Natural killer cell treated with Interleukin-12 subunit alpha and Interleukin-12 subunit beta and Interleukin-15 and Interleukin-18, amount 100 ng/mL, for 72 hours (primary cell): Measurements from ENCODE around the gene SPINK2. TPM values are rescaled to one million over a fixed set of nuclear protein-coding genes. Genes with fewer than 3 reads are reported as not detected.

Experiments used
- ATAC-seq, 2 donors: fragments of 150-1000 bp; cut with Tn5 transposase in 1 of 2; sonication (Bioruptor Pico), chemical (Tn5 transposase) in 1 of 2; 2 replicates each; pipeline ENCODE4 v1.10.0; 2021
- DNase-seq: peaks from one replicate; pipeline ENCODE4 v3.0.0; 2022; ENCODE audit warnings: low spot score
- H3K27ac Mint-ChIP-seq, 2 donors: 1 replicate in 1 of 2; 2 replicates in 1 of 2; pipeline ENCODE4 v1.8.0; 2022; ENCODE audit warnings: mixed read lengths in 2 of 2, mild to moderate bottlenecking in 1 of 2, moderate library complexity in 1 of 2
- H3K27me3 Mint-ChIP-seq, 2 donors: 1 replicate in 1 of 2; 2 replicates in 1 of 2; pipeline ENCODE4 v1.8.0; 2022; ENCODE audit warnings: mixed read lengths in 2 of 2
- H3K36me3 Mint-ChIP-seq: one replicate; pipeline ENCODE4 v1.8.0; 2022; ENCODE audit warnings: mixed read lengths
- H3K4me1 Mint-ChIP-seq, 2 donors: 1 replicate in 1 of 2; 2 replicates in 1 of 2; pipeline ENCODE4 v1.8.0; 2022; ENCODE audit warnings: low read depth in 2 of 2, mixed read lengths in 2 of 2, mild to moderate bottlenecking in 1 of 2
- H3K4me3 Mint-ChIP-seq: one replicate; pipeline ENCODE4 v1.8.0; 2022; ENCODE audit warnings: mixed read lengths
- H3K9me3 Mint-ChIP-seq: 2 replicates; pipeline ENCODE4 v1.8.0; 2022; ENCODE audit warnings: mixed read lengths
- total RNA-seq, 2 donors: library from RNA; stranded (reverse); gene quantifications; one replicate each; pipeline ENCODE4 v1.2.3, GENCODE V29; 2022

The SPINK2 gene, protein sequence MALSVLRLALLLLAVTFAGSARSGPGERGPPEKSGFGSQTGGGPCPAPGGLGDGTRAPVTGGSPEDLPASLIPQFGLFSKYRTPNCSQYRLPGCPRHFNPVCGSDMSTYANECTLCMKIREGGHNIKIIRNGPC
- total RNA-seq, result not detected

DNA sequence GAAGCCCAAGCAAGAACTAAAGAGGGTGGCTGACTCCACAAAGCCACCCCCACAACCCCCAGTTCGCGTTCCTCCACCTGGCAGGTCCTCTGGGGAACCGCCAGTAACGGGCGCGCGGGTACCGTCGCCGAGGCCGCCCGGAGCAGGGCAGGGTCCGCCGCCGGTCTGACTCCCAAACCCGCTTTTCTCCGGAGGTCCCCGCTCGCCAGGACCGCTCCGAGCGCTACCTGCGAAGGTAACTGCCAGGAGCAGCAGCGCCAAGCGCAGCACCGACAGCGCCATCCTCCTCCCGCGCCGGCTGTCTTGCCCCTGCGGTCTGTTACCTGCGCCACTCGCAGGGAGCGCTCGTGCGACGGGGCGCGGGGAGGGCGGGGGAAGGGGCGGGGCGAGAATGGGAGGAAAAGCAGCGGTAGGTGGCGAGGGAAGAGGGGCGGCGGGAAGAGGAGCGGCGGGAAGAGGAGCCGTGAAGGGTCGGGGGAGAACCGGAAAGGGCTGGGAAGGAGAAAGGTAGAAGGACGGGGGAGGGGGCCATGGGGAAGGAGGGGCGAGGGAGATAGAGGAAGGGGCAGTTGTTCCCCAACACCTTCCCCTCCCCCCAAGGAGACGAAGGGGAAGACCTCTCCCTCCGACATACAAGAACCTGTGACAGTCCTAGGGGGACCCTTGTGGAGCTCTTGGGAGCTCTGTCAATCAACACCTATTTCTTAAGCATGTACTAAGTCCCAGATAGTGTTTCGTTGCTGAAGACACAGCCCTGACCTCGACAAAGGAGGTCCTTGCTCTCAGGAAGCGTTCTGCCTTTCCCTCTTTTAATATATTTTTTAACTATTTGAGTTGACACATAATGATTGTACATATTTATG lies at the start of gene SPINK2:
Gene SPINK2 (minus strand): TSS at position 321 of the 863 bp plus-strand sequence. CDS start 39 bp downstream, at position 282.
- Mint-ChIP-seq H3K36me3 (no peaks in the 10 kb centered on the region), H3K27ac (no peak within 1 kb of the TSS), H3K4me3 (peak within 1 kb of the TSS; percentile 52), H3K4me1 (peaks cover 10 to 25% of the 10 kb centered on the region in 2 donors), H3K9me3 (no peaks in the 10 kb centered on the region), H3K27me3 (peaks cover 5 to 14% of the 10 kb centered on the region in 2 donors)
- peak; percentile 84 to 89 for ATAC-seq
- peak; percentile 61 for DNase-seq

DNA sequence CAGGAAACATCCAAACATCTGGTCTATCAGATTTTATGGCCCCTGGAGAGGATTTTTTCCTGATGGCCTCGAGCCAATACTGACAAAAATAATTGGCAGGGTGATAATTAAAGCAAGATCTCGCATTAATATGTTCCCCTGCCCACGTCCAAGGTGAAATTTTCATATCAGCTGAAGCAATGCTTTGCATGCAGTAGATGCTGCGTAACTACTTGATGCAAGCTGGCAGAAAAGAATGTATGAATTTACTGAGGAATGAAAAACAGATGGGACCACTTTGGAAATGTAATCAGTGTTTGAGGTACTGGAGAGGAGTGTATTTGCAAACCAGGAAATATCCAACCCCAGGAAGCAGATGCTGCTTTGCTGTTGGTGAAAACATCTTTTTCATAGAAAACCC lies 49.4 kb upstream of the SPINK2 start:
- DNase-seq (no peak), ATAC-seq (no peak)
- no peak overlapping the region for H3K4me3 Mint-ChIP-seq
- no peaks in the 10 kb centered on the region for H3K27me3 Mint-ChIP-seq
- H3K27ac Mint-ChIP-seq, result no peak overlapping the region
- no peaks in the 10 kb centered on the region for H3K36me3 Mint-ChIP-seq
- no peaks in the 10 kb centered on the region for H3K9me3 Mint-ChIP-seq
- no peaks in the 10 kb centered on the region for H3K4me1 Mint-ChIP-seq

DNA sequence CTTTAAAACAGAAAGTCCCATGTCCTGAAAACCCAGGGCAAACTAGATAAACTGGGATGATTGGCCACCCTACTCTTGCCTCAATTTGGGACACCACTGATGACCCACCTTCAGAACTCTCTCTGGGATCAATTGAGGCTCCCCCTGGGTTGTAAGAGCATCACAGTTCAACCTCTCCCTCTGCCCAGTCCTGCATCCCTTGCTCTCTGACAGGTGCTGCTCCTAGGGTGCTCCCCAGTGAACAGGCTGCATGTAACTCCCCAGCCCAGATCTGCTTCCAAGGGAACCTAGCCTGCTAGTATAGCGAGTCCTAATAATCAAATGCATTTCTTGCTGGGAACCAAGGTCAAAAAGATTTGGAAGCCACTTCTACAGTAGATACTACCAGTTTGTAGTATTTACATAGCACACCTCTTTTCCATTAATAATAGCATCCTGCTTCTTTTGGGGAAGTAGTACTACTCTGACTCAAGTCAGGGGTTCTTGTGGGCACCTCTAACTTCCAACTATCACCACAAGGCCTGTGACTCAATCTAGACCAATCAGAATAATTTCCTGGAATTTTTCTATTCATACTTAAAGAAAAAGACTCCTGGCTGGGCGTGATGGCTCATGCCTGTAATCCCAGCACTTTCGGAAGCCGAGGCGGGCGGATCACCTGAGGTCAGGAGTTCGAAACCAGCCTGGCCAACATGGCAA lies 42.1 kb upstream of the SPINK2 start:
- peak in 1 of 2 donors; percentile 66 for ATAC-seq
- Mint-ChIP-seq H3K4me3 (no peak overlapping the region), H3K27ac (no peak overlapping the region)

DNA sequence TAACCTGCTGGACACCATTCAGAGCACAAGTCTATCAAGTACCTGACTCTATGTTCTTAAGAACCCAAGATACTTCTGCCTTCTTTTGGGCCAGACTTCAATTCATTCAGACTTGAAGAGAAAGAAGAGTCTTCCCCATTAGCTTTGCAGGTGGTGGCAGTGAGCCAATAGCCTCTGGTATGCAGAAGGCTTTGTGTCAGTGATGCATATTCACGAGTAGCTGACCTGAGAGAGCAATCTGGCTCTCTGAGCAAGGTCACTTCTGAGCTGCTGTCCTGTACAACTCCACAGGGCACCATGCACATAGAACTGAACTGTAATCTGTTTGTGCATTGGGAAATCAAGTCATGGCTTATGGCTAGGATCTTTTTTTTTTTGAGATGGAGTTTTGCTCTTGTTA lies 39.9 kb upstream of the SPINK2 start:
- Mint-ChIP-seq H3K9me3 (no peaks in the 10 kb centered on the region), H3K4me1 (peaks cover 3 to 5% of the 10 kb centered on the region in 2 donors), H3K4me3 (no peak overlapping the region), H3K27ac (no peak overlapping the region), H3K27me3 (peaks cover 0 to 3% of the 10 kb centered on the region in 2 donors), H3K36me3 (no peaks in the 10 kb centered on the region)
- no peak for ATAC-seq
- DNase-seq, result no peak

More for the DNA sequence above, 42.1 kb upstream of the SPINK2 start:
- Mint-ChIP-seq H3K4me1 (peaks cover 0 to 5% of the 10 kb centered on the region in 2 donors), H3K9me3 (no peaks in the 10 kb centered on the region), H3K36me3 (no peaks in the 10 kb centered on the region), H3K27me3 (peaks cover 0 to 3% of the 10 kb centered on the region in 2 donors)
- DNase-seq, result no peak

DNA sequence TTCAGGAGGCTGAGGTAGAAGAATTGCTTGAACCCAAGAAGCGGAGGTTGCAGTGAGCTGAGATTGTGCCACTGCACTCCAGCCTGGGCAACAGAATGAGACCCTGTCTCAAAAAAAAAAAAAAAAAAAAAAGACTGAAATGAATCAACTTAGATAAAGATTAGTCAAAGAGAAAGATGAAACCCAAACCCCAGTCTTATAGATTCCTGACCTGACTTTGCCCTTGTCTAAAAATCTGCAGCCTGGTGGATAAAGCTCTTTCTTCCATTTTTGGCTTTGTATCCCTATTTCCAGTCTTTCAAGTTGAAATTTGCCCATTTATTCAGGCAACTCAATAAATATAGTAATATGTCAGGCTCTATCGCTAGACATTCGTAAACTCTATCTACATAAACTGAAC lies 39.3 kb upstream of the SPINK2 start:
- H3K36me3 Mint-ChIP-seq, result no peaks in the 10 kb centered on the region
- peaks cover 3 to 5% of the 10 kb centered on the region in 2 donors for H3K4me1 Mint-ChIP-seq
- no peaks in the 10 kb centered on the region for H3K9me3 Mint-ChIP-seq
- no peak for ATAC-seq
- H3K4me3 Mint-ChIP-seq, result no peak overlapping the region
- DNase-seq, result no peak
- H3K27me3 Mint-ChIP-seq, result peaks cover 0 to 6% of the 10 kb centered on the region in 2 donors
- H3K27ac Mint-ChIP-seq, result no peak overlapping the region

DNA sequence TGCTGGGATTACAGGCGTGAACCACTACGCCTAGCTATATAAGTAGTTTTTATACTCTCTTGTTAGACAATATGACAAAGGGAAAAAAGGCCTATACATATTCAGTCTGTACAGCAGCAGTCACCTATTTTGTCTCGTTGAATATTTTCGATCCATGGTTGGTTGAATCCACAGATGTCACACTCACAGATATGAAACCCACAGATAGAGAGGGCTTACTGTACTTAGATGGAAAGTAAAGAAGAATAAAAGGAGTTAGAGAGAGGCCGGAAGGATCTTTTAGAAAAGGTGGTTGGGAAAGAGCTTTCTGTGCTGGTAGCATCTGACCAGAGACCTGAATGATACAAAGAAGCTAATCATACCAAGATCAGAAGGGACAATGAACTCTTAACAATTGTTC lies 38.3 kb upstream of the SPINK2 start:
- Mint-ChIP-seq H3K4me3 (no peak overlapping the region), H3K36me3 (no peaks in the 10 kb centered on the region), H3K4me1 (peaks cover 3 to 5% of the 10 kb centered on the region in 2 donors), H3K27ac (no peak overlapping the region), H3K27me3 (peaks cover 0 to 6% of the 10 kb centered on the region in 2 donors), H3K9me3 (no peaks in the 10 kb centered on the region)
- DNase-seq (no peak), ATAC-seq (no peak)

DNA sequence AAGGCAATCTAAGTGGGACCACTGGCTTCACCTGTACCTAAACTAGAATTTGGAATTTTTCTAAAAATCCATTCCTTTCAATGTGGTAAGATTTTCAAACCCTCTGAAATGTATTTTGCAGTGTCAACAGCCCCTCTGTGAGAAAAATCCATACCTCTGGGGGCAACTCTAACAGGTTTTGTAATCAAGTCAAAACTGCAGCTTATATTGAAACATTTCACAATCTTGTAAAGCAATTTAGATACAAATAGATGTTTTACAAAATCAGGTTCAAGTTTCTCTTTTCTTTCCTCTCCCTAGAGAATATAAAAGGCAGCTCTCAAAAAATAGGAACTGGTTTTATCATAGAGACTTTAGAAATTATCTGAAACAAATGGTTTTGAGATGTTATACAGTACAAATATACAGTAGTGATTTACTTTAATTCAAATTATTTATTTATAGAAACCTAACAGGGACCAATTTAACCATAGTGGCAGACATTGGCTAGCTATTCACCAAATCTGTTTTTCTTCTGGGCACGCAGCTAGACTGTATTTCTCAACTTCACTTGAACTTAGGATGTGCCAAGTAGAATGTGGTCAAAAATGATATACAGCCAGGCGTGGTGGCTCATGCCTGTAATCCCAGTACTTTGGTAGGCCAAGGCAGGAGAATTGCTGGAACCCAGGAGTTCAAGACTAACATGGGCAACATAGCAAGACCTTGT lies 36.3 kb upstream of the SPINK2 start:
- peak; percentile 31 to 63 for ATAC-seq
- Mint-ChIP-seq H3K4me3 (no peak overlapping the region), H3K36me3 (no peaks in the 10 kb centered on the region), H3K27me3 (peaks cover 0 to 6% of the 10 kb centered on the region in 2 donors), H3K4me1 (peaks cover 0 to 3% of the 10 kb centered on the region in 2 donors), H3K9me3 (no peaks in the 10 kb centered on the region), H3K27ac (no peak overlapping the region)
- DNase-seq, result no peak

DNA sequence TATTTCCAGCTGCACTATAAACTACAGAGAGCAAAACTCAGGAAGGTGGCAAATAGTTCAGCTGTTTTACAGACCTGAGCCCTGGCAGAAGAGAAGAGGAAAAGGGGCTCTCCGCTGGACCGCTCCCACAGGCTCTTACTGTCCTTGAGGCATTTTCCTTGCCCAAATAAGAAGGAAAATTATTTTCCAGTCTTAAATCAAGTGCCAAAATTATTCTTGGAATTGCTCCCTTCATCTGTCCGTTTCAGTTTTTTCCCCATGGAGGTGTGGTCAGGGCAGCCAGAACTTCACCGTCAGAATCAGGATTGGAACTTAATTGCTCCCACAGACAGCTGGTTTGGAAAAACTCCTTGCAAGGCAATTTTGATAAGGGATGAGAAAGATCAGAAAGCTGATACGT lies 35.2 kb upstream of the SPINK2 start:
- Mint-ChIP-seq H3K9me3 (no peaks in the 10 kb centered on the region), H3K27ac (no peak overlapping the region), H3K36me3 (no peaks in the 10 kb centered on the region), H3K4me3 (no peak overlapping the region), H3K4me1 (peaks cover 0 to 3% of the 10 kb centered on the region in 2 donors), H3K27me3 (peaks cover 0 to 6% of the 10 kb centered on the region in 2 donors)
- ATAC-seq (no peak), DNase-seq (no peak)

DNA sequence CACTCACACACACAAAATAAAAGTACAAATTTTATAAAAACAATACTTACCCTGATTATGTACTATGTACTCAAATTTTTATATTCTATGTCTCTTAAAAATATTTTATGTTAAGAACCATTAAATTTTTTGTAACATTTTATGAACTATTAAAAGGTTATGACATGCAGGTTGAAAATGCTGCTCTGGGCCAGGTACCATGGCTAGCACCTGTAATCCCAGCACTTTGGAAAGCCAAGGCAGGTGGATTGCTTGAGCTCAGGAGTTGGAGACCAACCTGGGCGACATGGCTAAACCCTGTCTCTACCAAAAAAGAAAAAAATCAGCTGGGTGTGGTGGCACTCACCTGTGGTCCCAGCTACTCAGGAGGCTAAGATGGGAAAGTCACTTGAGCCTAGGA lies 29.4 kb upstream of the SPINK2 start:
- Mint-ChIP-seq H3K9me3 (no peaks in the 10 kb centered on the region), H3K4me3 (no peak overlapping the region)
- DNase-seq, result no peak

DNA sequence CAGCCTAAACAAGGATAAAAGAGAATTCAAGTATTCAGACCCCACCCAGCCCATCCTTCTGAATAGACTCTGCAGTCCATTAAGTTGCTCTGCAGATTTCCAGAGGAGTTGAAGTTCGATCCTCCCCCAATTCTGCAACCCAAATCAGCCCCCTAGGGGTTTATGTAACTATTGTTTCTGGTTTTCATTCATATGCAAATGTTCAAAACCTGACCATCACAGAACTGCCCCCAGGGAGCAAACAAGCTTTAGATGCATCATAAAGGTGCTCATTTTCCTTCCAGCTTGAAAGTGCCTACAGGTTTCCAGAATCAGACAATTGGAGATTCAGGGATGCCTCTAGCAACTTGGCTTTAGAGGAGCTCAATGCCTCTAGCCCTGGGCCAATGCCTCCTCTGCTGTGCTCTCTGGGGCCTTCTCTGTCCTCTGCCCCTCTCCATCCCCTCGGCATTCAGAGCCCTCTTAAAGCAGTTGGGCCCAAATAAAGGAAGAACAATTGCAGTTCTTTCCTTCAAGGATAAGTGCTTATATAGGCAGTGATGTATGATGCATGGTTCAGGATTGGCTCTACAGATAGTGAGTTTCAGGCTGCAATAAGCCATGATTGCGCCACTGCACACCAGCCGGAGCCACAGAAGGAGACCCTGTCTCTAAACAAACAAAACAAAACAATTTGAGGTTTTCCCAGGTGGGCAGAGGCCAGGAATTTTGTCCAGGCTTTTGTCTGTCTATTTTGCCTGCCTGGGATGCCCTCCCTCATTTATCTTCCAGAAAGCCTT lies 23.5 kb upstream of the SPINK2 start:
- Mint-ChIP-seq H3K4me1 (no peaks in the 10 kb centered on the region), H3K9me3 (no peaks in the 10 kb centered on the region), H3K27ac (no peak overlapping the region), H3K36me3 (no peaks in the 10 kb centered on the region), H3K4me3 (no peak overlapping the region), H3K27me3 (no peaks in the 10 kb centered on the region)
- peak in 1 of 2 donors; percentile 43 for ATAC-seq
- DNase-seq, result no peak

More for the DNA sequence above, 29.4 kb upstream of the SPINK2 start:
- Mint-ChIP-seq H3K27ac (no peak overlapping the region), H3K36me3 (no peaks in the 10 kb centered on the region), H3K27me3 (peaks cover 0 to 1% of the 10 kb centered on the region in 2 donors), H3K4me1 (no peaks in the 10 kb centered on the region)
- no peak for ATAC-seq

DNA sequence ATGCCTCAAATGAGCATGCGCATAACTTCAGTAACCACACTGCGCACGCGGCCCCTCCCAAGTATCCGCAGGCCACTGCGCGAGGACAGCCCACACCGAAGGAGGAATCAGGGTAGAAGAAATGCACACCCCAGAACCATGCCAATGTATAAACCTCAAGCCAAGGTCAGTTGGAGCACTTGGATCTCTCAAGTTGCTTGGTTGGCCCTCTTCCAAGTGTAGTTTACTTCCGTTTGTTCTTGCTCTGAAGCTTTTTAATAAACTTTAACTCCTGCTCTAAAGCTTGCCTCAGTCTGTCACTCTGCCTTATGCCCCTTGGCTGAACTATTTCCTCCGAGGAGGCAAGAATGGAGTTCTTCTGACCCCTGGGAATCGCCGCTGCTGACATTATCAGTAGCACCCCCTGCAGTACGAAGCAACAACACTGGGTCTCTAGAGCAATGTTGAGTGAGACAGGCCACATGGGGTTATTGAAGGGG lies 22.0 kb upstream of the SPINK2 start:
- H3K4me1 Mint-ChIP-seq, result no peaks in the 10 kb centered on the region
- no peaks in the 10 kb centered on the region for H3K36me3 Mint-ChIP-seq
- ATAC-seq, result no peak
- H3K9me3 Mint-ChIP-seq, result no peaks in the 10 kb centered on the region
- no peaks in the 10 kb centered on the region for H3K27me3 Mint-ChIP-seq
- no peak overlapping the region for H3K4me3 Mint-ChIP-seq
- H3K27ac Mint-ChIP-seq, result no peak overlapping the region
- no peak for DNase-seq

DNA sequence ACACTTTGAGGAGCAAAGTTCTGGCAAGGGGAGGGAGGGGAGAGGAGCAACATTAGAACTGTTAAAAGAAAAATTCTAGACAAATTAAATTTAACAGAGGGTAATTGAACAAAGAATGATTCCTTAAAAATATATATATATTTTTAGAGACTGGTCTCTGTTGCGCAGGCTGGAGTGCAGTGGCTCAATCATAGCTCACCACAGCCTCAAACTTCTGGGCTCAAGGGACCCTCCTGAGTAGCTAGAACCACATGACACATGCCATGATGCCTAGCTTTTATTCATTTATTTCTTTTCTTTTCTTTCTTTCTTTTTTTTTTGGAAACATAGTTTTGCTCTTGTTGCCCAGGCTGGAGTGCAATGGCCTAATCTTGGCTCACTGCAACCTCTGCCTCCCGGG lies 19.1 kb upstream of the SPINK2 start:
- Mint-ChIP-seq H3K4me1 (peaks cover 4 to 6% of the 10 kb centered on the region in 2 donors), H3K27ac (no peak overlapping the region), H3K36me3 (no peaks in the 10 kb centered on the region), H3K9me3 (no peaks in the 10 kb centered on the region), H3K4me3 (no peak overlapping the region), H3K27me3 (no peaks in the 10 kb centered on the region)
- ATAC-seq (no peak), DNase-seq (no peak)
